Activated CD8-positive, alpha-beta memory T cell treated with anti-CD3 and anti-CD28 coated beads for 36 hours (primary cell): ENCODE data around the gene ADPRM. TPM values are rescaled to one million over a fixed set of nuclear protein-coding genes. Genes with fewer than 3 reads are reported as not detected.

Experiments used
- CTCF ChIA-PET: fragments of 350-600 bp; sonication (Branson Sonifier 250); formaldehyde crosslinking; loops from one replicate; lab custom pipeline; 2021; ENCODE audit warnings: antibody characterized with exemption; lab: Charles Lee
- POLR2A ChIA-PET: fragments of 350-600 bp; sonication (Branson Sonifier 250); formaldehyde crosslinking; loops from one replicate; lab custom pipeline; 2021; ENCODE audit warnings: antibody characterized with exemption; lab: Charles Lee
- total RNA-seq, 2 experiments: library from RNA; stranded (reverse); gene quantifications; one replicate each; pipeline ENCODE4 v1.2.3, GENCODE V29; 2021

Gene ADPRM
- total RNA-seq, 2 experiments from 2014 or later, result 8.6 to 8.8 TPM

- ChIA-PET CTCF (no interaction called here), POLR2A (no interaction called here)
Observed at GRCh38 chr17:10733666-10734065, 36.3 kb downstream of the ADPRM start.

- POLR2A ChIA-PET, result no interaction called here
- CTCF ChIA-PET, result no interaction called here
Observed at GRCh38 chr17:10735251-10735650, 37.9 kb downstream of the ADPRM start.

- ChIA-PET POLR2A (no interaction called here), CTCF (interaction anchor here (1.6 kb wide), 1 partner anchor 110 kb away, joined by 3 read pairs; no protein-coding TSS in a partner anchor)
Observed at GRCh38 chr17:10735821-10736220, 38.4 kb downstream of the ADPRM start.

- CTCF ChIA-PET, result interaction anchor here (1.1 to 1.6 kb wide), 2 partner anchors 108 to 109 kb away, joined by 3 to 4 read pairs; no protein-coding TSS in a partner anchor
- POLR2A ChIA-PET, result no interaction called here
Observed at GRCh38 chr17:10737168-10737622, 39.8 kb downstream of the ADPRM start.

GRCh38 chr17:10737736-10738135 lies 40.3 kb downstream of the ADPRM start:
- ChIA-PET CTCF (interaction anchor here (1.1 kb wide), 1 partner anchor 107 kb away, joined by 4 read pairs; no protein-coding TSS in a partner anchor), POLR2A (no interaction called here)

GRCh38 chr17:10738521-10739258 lies 41.3 kb downstream of the ADPRM start:
- POLR2A ChIA-PET, result no interaction called here
- CTCF ChIA-PET, result interaction anchor here (0.6 kb wide), 1 partner anchor 232 kb away, joined by 3 read pairs; no protein-coding TSS in a partner anchor

- ChIA-PET POLR2A (no interaction called here), CTCF (interaction anchor here (0.6 kb wide), 1 partner anchor 232 kb away, joined by 3 read pairs; no protein-coding TSS in a partner anchor)
Observed at GRCh38 chr17:10739386-10739785, 42.0 kb downstream of the ADPRM start.

GRCh38 chr17:10741416-10742135 lies 44.2 kb downstream of the ADPRM start:
- POLR2A ChIA-PET, result no interaction called here
- CTCF ChIA-PET, result interaction anchor here (1.3 kb wide), 1 partner anchor 103 kb away, joined by 3 read pairs; no protein-coding TSS in a partner anchor

GRCh38 chr17:10742431-10742830 lies 45.0 kb downstream of the ADPRM start:
- POLR2A ChIA-PET, result no interaction called here
- CTCF ChIA-PET, result no interaction called here

GRCh38 chr17:10743316-10744009 lies 46.1 kb downstream of the ADPRM start:
- ChIA-PET CTCF (no interaction called here), POLR2A (no interaction called here)

- POLR2A ChIA-PET, result no interaction called here
Observed at GRCh38 chr17:10744501-10745000, 47.2 kb downstream of the ADPRM start.

GRCh38 chr17:10745231-10745630 lies 47.8 kb downstream of the ADPRM start:
- ChIA-PET CTCF (no interaction called here), POLR2A (no interaction called here)

More at GRCh38 chr17:10744501-10745000, 47.2 kb downstream of the ADPRM start:
- CTCF ChIA-PET, result no interaction called here

GRCh38 chr17:10748531-10749181 lies 51.3 kb downstream of the ADPRM start:
- ChIA-PET CTCF (no interaction called here), POLR2A (no interaction called here)

- CTCF ChIA-PET, result no interaction called here
- POLR2A ChIA-PET, result no interaction called here
Observed at GRCh38 chr17:10750210-10750609, 52.8 kb downstream of the ADPRM start.

- ChIA-PET CTCF (no interaction called here), POLR2A (no interaction called here)
Observed at GRCh38 chr17:10751563-10751962, 54.2 kb downstream of the ADPRM start.

GRCh38 chr17:10752696-10753095 lies 55.3 kb downstream of the ADPRM start:
- POLR2A ChIA-PET, result no interaction called here
- CTCF ChIA-PET, result no interaction called here

- POLR2A ChIA-PET, result no interaction called here
- CTCF ChIA-PET, result no interaction called here
Observed at GRCh38 chr17:10754109-10754508, 56.7 kb downstream of the ADPRM start.

GRCh38 chr17:10754861-10755591 lies 57.6 kb downstream of the ADPRM start:
- POLR2A ChIA-PET, result no interaction called here
- CTCF ChIA-PET, result no interaction called here
